Activated CD4-positive, alpha-beta T cell treated with anti-CD3 and anti-CD28 coated beads, Interleukin-2, Interleukin-4, amounts not matched to agents 100 ng/mL and 50 ng/mL, durations not matched to agents 16 hours and 8 hours (primary cell): ENCODE data around the gene C1QC.

Experiments
- DNase-seq: peaks from one replicate; pipeline ENCODE4 v3.0.0-alpha.2; 2020; ENCODE audit warnings: low spot score

The C1QC gene

DNA sequence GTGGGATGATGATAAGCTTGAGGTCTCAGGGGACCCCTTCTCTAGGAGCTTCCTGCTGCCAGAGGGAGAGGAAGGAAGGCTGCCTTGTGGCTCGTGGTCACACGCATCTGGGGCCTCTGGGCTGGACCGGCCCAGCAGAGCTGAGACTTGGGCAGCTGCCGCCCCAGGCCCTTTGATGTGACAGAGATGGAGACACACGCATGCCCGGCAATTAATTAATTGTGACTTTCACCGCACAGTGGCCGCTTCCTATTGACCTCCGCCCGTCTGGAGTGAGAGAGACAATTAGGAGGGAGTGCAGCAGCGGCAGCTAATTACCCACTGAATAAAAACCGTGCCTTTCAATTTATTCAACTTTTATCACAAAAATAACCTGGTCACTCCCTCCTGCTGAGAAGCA lies 23.6 kb upstream of the C1QC start:
- DNase-seq, result no peak

DNA sequence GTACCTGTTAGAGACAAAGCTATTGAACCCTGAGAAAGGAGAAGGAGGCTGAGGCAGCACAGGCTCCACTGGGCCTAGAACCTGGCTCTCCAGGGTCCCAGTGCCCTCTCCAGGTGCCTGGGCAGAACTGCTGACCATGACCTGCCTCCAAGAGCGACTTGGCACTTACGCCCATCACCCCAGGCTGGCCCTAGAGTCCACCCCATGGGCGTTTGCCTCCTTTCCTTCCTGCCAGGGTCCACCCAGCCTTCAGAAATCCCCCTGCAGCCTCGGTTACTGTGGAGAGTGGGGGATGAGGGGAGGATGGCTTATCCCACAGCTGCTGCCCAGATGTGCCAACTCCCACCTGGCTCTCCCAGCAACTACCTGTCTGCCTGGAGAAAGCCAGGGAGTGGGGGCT lies 21.7 kb upstream of the C1QC start:
- DNase-seq, result no peak

DNA sequence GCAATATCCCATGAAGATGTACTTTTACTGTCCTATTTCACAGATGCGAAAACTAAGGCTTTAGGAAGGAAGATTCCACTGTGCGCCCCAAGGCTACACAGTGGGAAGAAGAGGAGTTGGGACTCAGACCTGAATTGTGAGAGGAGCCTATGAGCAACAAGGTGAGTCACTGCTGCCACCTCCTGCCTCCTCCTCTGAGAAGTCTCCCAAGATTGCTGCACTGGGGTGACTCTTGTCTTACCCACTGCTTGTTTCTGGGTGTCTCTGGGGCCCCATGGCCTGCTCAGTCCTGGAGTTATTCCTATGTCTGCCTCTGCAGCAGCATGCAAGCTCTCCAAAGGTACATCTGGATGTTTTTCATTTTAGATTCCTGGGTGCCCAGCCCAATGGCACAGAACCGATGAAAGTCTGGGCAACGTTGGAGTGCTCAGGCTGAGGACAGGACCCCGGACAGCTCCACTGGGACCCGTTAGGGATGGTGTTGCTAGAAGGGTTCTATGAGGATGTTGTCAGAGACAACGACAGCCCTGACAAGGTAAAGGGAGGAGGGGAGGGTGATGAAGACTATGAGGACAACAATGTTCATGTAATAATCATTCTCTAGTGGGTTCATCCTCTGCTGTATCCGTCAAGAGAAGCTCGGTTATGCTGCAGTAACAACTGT lies 18.0 kb upstream of the C1QC start:
- no peak for DNase-seq

DNA sequence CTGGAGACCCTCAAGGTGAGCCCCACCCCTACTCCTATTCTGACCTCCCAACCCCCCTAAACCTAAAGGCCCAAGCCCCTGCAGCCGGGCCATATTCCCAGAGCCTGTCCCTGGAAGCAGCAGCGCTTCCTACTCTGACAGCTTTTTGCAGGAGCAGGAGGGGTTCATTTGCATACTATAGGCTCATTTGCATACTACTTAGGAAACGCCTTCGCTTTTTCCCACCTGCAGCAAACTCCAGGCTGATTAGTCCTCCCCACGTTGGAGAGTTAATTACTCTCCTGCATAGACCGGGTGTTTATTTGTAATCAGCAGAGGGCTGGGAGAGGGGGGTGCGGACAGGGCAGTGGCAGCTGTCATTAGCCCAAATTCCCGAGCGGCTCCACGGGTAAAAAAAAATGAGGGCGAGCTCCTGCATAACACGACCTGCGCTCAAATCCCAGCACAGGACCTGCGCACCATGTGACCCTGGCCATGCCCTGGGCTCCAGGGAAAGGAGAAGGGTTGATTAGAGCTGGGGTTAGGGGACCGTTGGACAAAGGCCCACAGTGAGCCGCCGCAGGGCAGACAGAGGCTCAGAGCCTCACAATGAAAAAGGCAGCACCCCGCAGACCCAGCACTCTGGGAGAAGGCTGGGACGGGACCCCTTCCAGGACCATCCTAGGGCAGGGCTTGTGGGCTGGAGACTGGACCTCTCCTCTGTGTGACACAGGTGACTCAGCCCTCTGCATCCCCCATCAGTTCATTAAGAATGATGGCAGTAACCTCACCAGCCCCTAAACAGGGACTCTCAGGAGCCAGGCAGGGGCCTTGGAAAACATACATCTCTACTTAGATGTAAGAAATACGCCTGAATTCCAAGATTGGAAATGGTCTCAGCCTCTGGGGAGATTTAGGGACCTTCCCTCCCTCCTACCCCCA lies 16.9 kb upstream of the C1QC start:
- DNase-seq, result no peak

DNA sequence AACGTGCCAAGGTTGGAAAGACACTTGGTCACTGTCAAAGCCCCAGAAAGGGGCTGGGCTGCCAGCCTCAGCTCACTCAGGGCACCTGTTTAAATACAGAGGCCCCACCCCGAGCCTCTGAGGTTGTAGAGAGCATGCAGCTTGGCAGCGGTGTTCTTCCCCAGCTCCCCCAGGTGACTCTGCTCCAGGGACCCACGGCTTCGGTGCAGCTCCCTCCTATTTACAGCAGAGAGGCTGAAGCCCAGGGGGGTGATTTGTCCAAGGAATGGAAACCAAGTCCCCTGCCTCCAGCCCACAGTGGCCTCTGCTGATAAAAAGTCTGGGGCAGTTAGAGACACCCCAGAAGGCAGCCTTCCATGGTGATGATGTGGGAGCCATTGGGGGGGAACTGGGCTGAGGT lies 16.1 kb upstream of the C1QC start:
- DNase-seq, result no peak

DNA sequence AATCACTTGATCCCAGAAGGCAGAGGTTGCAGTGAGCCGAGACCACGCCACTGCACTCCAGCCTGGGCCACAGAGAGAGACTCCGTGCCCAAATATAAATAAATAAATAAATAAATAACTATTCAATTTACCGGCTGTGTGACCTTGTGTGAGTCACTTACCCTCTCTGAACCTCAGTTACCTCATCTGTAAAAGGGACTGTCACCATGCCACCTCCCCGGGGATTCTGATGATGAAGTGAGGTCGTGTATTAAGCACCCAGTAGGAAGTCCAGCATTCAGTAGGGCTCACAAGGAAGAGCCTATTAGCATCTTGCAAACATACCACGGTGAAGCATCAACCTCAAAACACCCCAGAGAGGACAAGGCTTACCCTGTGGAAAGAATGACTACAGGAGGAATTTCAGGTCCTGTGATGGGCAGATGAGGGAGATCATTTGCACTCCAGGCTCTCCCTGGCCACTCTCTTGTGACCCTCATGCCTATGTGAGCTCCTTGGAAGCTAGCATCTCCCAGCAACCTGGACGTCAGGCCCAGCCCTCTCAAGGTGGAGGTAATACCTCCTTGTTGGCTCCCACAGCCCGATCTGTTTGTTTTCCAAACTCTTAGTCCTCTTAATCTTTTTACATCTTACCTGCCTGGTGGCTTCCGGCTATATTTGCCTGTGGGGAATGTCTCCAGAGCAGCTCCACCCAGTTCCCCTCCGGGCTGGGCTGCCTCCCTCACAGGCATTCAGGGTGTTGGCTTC lies 14.6 kb upstream of the C1QC start:
- no peak for DNase-seq

DNA sequence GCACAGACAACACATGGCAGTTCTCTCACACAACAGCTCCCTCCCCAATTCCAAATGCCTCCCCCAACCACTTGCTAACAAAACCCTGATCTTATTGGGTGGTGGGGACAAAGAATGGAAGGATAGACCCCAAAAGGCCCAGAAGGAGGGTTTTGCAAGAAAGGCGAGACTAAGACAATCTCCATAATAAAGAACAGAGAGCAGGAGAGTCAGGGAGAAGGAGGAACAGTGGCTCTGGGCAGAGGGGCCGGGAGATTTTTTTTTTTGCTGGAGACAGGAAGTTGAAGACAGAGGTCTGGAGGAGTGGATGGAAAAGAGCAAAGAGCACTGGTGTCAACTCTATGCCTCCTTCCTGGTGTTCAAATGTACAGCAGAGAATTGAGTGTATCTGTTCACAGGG lies 13.5 kb upstream of the C1QC start:
- no peak for DNase-seq

DNA sequence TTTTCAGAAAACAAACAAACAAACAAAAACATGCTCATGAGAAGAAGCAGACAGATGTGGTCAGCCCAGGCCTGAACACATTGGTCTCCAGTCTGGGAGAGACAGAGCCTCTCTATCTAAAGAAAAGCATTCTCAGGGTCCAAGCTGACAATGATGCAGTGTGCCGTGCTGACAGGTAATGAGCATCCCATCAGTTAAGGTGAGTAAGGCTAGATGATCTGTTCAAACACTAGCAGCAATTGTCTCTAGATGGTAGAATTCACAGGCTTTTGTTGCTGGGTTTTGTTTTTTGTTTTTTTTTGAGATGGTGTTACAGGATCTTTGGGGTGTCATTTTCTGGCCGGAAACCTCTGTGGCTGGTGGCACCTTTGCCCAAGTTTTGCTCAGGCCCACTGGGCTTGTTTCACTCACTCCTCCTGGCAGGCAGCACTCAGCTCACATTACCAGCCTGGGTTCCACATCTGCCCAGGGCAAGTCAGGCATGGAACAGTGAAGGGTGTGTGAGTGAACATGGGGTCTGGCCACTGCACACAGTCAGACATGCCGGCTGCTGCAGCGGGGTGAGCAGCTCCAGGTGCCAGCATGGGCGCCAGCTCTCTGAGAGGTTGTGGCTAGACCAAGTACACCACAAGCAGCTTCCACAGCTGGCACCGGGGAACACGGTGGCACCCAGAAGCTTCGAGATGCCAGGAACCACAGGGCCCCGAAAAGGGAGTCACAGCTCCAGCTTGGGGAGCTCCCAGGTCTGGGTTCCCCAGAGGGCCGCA lies 9.6 kb upstream of the C1QC start:
- DNase-seq, result no peak

DNA sequence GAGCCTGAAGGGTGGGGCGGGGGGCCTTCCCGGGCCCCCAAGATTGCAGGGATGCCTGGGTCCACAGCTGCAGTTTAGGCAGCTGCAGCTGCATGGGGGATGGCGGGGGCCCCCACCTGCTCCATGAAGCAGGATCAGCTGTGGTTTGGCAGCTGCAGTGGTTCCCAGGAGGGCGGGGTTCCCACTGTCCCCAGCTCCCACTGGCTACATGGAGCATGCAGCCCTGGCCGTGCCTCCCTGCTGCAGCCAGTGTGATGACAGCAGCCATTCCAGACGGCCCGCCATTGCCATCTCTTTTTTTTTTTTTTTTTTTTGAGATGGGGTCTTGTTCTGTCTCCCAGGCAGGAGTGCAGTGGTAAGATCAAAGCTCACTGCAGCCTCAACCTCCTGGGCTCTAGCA lies 8.0 kb upstream of the C1QC start:
- no peak for DNase-seq

DNA sequence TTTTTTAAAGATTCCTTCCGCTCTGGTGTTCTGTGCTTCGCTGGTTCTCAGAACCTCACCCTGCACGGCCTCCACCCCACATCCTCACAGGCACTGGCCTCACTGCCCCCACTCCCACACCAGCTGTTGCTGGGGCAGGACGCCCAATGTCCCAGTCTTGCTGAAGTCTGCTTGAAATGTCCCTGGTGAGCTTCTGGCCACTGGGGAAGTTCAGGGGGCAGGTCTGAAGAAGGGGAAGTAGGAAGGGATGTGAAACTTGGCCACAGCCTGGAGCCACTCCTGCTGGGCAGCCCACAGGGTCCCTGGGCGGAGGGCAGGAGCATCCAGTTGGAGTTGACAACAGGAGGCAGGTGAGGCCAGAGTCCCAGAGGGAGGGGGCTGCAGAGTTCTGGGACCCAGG lies 7.1 kb upstream of the C1QC start, which contains the start of gene C1QA:
TSS of gene C1QA (plus strand) at position 276 of the 400 bp plus-strand sequence. CDS start 989 bp downstream, outside the sequence.
- DNase-seq, result no peak

DNA sequence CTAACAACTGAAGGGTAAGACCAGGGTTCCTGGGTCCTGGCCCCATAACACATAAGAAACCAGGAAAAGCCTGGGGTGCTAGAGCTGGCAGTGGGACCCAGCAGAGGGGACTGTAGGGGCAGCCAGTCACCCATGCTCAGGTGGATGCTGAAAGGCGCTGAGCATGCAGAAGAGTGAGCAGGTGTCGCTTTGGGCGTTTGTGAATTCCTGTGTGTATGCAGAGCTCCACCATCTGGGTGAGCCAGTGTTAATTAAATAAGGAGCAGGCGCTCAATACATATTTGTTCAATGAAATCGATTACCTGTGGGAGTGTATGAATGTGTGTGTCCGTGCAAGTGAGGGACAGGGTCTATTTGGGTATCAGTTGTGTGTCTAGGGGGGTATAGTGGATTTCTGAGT lies 6.5 kb upstream of the C1QC start:
- no peak for DNase-seq

DNA sequence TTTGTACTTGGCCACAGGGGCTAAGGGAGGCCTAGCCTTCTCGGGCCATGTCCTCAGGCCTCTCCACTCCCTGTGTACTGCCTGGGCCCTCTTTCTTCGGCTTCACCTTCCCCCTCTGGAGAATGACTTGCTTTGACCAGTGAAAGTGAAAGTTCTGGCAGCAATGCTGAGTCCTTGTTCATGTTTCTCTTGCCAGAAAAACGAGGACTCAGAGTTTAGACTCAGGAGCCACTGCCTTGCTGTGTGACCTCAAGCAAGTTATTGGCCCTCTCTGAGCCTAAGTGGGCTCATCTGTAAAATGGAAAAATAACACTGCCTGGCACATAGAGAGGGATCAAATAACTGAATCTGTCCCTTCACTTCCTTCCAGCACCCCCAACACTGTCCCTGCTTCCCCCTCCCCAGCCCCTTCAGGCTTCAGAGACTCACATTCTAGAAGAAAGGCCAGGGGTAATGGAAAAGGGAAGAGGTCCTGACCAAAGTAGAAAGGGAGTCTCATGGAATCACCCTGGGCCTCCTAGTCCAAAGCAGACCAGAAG lies 5.5 kb upstream of the C1QC start:
- no peak for DNase-seq

DNA sequence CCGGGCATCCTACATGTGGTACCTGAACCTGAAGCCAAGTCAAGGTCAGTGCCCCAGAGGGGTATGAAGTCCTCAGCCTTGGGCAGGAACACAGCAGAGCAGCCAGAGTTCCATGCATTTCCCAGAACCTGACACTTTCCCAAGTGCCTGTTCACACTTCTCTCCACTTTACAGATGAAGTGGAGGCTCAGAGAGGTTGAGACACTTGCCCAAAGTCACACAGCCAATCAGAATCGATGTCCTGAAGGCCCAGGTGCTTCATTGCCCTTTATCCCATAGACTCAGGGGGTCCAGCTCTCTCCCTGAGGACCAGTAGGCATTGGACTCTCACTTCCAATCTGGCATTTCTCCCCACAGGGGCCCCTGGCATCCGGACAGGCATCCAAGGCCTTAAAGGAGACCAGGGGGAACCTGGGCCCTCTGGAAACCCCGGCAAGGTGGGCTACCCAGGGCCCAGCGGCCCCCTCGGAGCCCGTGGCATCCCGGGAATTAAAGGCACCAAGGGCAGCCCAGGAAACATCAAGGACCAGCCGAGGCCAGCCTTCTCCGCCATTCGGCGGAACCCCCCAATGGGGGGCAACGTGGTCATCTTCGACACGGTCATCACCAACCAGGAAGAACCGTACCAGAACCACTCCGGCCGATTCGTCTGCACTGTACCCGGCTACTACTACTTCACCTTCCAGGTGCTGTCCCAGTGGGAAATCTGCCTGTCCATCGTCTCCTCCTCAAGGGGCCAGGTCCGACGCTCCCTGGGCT lies 4.8 kb upstream of the C1QC start:
- DNase-seq, result no peak

DNA sequence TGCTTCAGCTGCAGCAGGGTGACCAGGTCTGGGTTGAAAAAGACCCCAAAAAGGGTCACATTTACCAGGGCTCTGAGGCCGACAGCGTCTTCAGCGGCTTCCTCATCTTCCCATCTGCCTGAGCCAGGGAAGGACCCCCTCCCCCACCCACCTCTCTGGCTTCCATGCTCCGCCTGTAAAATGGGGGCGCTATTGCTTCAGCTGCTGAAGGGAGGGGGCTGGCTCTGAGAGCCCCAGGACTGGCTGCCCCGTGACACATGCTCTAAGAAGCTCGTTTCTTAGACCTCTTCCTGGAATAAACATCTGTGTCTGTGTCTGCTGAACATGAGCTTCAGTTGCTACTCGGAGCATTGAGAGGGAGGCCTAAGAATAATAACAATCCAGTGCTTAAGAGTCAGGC lies 4.1 kb upstream of the C1QC start:
- no peak for DNase-seq

DNA sequence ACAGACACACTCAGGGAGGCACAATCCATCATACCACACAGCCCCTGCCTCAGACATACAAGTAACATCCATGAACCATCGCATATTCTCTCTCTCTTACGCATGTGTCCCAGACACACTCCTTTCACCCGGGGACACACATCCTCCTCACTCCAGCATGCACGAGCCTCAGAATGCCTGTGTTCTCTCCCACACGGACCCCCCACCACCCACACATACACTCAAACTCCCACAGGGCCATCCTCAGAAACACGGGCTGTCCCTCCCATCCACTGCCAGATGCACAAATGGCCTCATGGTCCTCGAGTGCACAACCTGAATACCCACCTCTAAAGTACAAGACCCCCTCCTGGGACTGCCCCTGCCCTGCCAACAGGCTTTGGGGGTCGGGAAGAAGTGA lies 2.2 kb upstream of the C1QC start:
- no peak for DNase-seq

DNA sequence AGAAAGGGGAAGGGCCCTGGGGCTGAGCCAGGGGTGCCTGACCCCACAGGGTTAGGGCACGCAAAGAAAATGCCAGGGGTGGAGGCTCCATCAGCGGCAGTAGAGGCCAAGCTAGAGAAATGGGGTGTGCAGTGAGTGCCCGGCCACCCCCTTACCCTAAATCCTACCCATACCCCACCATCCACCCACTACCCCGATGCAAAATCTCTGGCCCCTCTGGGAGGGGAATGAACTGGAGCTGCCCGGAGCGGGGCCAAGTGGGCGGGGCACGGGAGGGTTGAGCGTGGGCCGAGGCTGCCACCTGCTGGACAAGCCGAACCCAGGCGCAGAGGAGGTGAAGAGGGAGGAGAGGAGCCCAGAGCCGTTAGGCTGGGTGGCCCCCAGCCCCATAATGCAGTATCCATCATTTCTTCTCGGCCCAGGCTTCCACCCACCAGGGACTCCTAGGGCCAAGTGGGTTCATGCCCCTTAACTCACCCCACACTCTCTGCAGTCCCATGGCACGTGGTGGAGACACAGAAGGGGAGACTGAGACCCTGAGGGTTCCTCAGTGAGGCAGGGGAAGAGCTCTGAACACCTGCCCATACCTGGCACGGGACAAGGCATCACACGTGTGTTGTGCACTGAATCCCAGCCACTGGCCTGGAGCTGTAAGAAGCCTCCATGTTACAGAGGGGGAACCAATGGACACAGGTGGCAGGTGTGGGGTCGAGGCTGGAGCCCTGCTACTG lies 1.4 kb upstream of the C1QC start:
- peak; percentile 65 for DNase-seq

DNA sequence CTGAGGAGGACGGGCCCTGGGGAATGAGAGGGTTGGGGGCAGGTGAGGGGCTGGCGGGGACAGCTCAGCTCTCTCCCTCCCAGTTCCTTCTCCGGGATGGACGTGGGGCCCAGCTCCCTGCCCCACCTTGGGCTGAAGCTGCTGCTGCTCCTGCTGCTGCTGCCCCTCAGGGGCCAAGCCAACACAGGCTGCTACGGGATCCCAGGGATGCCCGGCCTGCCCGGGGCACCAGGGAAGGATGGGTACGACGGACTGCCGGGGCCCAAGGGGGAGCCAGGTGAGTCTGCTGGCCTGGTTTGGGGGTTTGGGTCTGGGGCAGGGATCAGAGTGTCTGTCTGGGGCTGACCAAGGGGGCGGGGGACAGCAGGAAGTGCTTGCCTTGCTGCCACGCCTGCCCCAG lies 495 bp downstream of the C1QC start:
- DNase-seq, result no peak

DNA sequence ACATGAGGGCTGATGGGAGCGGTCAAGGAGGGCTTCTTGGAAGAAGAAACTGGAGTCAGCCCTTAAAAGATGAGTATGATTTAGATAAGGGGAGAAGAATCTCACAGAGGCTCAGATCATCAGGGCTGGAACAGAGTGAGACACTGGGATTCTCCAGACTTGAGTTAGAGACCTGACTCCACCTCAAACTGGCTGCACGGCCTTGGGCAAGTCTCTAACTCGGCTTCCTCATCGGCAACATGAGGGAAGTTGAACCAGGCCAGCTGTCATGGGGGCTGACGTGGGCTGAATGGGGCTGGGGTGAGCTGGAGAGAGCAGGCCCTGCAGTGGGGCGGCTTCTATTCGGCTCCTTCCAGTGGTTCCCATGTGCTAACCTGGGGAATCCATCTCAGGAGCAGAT lies 2.5 kb downstream of the C1QC start:
- no peak for DNase-seq

DNA sequence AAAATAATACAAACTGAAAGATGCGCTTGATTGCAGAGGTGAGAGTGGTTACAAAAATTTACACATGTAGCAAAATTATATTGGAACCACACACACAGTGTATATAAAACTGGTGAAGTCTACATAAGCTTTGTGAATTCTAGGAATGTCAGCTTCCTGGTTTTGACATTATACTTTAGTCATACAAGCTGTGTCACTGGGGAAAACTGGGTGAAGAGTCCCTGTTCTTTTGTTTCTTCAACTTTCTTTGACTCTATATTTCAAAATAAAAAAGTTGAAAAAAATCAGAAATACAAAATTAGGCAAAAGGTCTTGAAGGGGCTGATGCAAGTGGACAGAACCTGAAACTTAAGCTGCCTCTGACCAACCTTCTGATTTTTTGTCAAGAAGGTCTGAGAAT lies 3.0 kb downstream of the C1QC start:
- DNase-seq, result no peak

DNA sequence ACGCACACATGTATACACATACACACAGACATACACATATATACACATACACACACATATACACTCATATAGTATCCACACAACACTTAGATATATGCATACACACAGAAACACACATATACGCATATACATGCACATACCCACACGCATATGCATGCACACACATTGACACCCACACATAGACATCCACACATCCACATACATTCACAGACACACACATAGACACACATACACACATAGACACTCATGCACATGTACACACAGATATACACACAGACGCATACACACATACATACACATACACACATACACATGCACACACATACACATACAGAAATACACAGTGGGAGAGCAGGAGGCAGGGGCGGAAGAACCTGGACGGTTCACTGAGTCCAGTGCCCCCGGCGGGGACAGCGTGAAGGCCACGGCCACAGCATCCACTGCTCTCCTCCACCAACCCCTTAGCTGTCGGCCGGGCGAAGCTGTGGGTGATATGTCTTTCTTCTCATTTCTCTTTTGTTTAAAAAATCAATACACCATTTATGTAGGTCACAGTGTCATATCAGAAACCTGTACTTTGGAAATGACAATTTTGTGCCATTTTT lies 6.8 kb downstream of the C1QC start:
- DNase-seq, result no peak
